Panc1 (cell line): ENCODE measurements around the gene DMAC2.

Source experiments
- POLR2AphosphoS5 ChIP-seq: IDR thresholded peaks from 2 replicates; pipeline ENCODE4 v1.6.1; 2012; ENCODE audit warnings: mild to moderate bottlenecking, low read depth, low read length, moderate library complexity
- REST ChIP-seq, 2 experiments: IDR thresholded peaks; 2 replicates each; pipeline ENCODE4 v1.6.1; 2011 to 2012; ENCODE audit warnings: low read depth in 2 of 2, control low read depth in 1 of 2, low read length in 1 of 2, mild to moderate bottlenecking in 1 of 2, moderate library complexity in 1 of 2; ENCODE audit not compliant: insufficient read depth in 1 of 2
- SIN3A ChIP-seq: IDR thresholded peaks from 2 replicates; pipeline ENCODE4 v1.6.1; 2012; ENCODE audit warnings: low read depth, mild to moderate bottlenecking, low read length, moderate library complexity, borderline replicate concordance; ENCODE audit not compliant: insufficient read depth
- TCF7L2 ChIP-seq: IDR thresholded peaks from 2 replicates; pipeline ENCODE4 v1.6.1; 2011; ENCODE audit warnings: mild to moderate bottlenecking, low read depth, low read length, inconsistent platforms
- TF ChIP-seq, protein P1 (sequence below): fragments of 450-650 bp; IDR thresholded peaks from 2 replicates; pipeline ENCODE4 v1.5.1; 2017; ENCODE audit warnings: mild to moderate bottlenecking

DNA sequence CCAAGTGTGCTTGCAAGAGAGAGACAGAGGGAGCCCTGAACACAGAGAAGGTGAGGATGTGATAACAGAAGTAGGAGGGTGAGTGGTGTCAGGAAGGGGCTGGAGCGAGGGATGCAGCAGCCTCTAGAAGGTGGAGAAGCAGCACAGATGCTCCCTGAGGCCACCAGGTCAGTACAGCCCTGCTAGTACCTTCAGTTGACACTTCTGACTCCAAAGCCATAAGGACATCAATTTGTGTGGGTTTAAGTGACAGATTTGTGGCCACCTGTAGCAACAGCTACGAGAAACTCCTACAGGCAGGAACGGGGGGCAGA, 10.1 kb upstream of the DMAC2 start:
- TF ChIP-seq, protein P1, sequence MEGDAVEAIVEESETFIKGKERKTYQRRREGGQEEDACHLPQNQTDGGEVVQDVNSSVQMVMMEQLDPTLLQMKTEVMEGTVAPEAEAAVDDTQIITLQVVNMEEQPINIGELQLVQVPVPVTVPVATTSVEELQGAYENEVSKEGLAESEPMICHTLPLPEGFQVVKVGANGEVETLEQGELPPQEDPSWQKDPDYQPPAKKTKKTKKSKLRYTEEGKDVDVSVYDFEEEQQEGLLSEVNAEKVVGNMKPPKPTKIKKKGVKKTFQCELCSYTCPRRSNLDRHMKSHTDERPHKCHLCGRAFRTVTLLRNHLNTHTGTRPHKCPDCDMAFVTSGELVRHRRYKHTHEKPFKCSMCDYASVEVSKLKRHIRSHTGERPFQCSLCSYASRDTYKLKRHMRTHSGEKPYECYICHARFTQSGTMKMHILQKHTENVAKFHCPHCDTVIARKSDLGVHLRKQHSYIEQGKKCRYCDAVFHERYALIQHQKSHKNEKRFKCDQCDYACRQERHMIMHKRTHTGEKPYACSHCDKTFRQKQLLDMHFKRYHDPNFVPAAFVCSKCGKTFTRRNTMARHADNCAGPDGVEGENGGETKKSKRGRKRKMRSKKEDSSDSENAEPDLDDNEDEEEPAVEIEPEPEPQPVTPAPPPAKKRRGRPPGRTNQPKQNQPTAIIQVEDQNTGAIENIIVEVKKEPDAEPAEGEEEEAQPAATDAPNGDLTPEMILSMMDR, result no peak
- TF ChIP-seq SIN3A, result no peak
- no peak for TF ChIP-seq POLR2AphosphoS5
- no peak for TF ChIP-seq TCF7L2
- no peak for TF ChIP-seq REST (IDR thresholded peaks at IDR 0.05; ENCODE audit: insufficient read depth in 1 of 2, low read depth in 2 of 2, low read length in 1 of 2)
